COLO829 (cell line): ENCODE results near the gene COL15A1.
A peak's percentile ranks its signal among the peaks of the same experiment; 100 is the strongest.

Experiments
- DNase-seq: peaks from one replicate; pipeline ENCODE4 v3.0.0; 2012; ENCODE audit warnings: low spot score

The COL15A1 gene

DNA sequence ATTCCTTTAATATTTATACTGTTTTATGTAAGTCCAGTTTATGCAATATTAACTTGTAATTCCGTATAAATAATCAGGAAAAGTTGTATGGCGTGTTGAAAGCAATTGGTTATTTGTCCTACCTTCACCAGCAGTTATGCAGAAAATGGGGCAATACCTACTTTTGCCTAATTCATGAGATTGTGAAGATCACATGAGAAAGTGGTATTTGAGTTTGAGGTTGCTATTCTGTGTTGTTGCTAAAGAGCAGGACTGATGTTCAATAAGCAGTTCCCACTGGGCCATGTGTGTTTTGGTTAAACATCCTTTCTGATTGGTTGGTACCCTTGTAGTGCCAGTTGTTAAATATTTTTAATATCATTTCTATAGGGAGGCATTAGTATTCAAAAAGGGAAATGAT is 164.4 kb downstream of the COL15A1 start:
- no peak for DNase-seq

DNA sequence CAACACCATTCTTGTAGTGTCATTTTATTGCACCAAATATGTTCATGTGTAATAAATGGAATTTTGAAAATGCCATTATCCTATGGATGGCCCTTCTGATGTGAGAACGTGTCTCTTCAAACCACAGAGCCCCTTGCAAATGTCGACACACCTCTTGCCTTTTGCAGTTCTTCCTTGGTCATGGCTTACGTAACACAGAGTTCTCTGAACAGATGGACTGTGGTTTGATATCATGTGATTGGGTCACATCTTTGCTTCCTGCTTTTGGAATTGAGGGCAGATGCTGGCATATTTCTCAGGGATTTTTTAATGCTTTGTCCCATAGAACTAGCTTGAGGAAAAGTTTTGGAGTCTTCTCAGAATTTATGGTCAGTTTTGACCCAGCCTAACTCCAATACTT is 165.8 kb downstream of the COL15A1 start:
- no peak for DNase-seq

DNA sequence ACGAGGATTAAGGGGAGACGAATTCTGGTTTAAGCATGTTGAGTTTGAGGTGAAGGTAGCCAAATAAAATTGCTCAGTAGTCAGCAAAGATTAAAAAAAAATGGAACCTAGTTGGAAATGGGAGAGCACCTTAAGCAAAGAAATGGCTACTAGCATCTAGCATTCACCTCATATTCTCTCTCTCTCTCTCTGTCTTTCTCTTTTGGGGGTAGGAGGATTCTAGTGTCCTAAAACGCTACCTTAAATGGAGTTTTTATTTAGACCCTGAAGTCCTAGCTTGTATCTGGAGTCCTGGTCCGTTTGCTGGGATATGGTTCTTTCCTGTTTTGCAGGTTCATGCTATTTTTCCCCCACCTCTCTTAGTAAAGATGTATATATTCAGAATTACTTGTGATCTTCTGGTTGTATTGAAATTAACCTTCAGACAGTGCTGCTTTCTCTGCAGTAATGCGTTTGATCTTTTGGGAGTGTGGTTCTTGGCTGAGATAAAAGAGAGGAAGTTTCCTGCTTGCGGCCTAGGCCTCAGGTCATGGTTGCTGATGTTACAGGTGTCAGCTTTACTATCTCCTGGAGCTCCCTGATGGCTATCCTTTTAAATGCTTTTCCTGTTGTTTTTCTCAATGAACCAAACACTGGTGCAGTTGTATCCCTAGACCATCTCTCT is 169.2 kb downstream of the COL15A1 start:
- no peak for DNase-seq

DNA sequence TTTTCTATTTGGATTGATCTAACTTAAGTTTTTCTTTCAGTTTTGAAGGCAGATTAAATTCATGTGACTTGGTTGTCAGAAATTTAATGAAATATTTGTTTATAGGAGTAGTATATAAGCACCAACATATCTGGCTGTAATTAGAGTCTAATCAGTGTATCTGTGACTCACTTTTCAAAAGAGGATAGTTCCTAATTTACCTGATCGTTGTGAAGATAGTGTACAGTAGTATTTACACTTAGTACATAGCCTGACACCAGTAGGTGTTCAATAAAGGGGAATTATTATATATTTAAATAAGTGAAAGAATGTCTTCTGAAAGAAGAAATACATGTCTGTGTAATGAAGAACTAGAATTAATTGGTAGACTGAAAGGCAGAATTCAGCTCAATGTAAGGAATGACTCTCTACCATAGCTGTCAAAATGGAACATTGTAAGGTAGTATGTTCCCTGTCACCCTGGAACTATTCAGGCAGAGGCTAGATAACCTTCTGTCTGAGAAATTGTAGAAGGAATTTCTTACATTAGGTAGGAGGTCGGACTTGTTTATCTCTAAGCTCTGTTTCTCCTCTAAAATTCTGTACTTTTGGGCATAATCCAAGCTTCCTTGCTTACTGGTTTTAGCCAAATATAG is 169.8 kb downstream of the COL15A1 start:
- DNase-seq = no peak

DNA sequence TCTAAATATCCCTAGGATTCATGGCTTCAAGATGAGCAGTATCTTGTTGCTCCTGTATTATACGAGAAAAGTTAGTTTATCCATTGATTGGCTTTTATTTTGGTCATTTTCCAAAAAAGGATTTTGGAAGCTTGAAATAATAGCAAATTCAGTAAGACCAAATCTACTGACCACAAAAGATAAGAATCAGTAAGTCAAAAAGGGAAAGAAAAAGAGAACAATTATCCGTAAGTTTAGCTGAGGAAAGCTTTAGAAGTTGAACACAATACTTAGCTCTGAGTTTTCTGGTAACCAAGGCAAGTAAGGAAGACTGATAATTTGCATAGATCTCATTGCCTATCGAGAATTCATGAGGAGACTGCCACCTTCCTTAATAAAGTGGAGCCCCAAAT is 170.3 kb downstream of the COL15A1 start:
- DNase-seq = no peak

DNA sequence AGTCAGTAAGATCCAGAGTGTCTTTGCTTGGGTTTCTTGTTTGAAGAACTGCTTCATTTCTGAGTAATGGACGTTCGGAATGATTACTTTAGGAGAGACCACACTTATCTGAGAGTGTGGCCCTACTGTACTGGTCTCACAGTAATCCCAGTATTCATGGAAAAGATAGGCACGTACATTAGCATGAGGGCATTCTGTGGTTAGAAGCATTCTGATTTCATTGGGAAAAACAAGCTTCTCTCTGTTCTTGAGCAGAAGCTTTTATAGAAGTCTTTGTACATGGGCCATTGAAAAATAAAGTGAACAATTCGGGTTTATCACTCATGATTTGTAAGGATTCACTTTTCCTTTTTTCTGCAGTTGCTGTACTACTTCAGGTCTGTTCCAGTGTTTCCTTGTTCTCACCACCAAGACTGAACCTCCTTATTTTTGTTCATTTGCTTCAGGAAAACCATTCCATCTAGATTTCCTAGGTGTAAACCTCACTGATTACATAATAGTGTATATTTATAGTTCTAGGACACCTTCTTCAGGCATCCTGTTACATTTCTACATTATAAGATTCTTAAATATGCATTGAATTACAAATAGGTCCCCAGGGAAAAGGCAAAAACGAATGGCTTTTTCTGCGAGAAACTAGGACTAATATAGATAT is 171.3 kb downstream of the COL15A1 start:
- DNase-seq = peak; percentile 73

DNA sequence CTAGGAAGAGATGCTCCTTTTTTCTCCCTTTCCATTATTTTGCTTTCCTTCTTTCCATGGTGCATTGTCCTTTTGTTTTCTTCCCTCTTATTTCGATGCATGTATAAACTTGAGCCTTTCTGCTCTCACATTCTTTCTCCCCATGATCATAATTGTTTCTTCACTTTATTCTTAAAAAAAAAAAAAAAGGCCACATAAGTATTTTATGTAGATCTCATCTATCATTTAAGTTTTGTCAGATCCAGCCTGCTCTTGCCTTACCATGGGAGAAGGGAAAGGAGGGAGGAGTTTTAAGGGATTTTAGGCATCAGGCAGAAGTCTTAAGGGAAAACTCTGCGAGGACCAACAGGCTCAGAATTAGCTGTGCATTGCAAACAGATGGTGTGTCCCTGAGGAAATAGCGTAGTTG is 172.3 kb downstream of the COL15A1 start:
- no peak for DNase-seq

DNA sequence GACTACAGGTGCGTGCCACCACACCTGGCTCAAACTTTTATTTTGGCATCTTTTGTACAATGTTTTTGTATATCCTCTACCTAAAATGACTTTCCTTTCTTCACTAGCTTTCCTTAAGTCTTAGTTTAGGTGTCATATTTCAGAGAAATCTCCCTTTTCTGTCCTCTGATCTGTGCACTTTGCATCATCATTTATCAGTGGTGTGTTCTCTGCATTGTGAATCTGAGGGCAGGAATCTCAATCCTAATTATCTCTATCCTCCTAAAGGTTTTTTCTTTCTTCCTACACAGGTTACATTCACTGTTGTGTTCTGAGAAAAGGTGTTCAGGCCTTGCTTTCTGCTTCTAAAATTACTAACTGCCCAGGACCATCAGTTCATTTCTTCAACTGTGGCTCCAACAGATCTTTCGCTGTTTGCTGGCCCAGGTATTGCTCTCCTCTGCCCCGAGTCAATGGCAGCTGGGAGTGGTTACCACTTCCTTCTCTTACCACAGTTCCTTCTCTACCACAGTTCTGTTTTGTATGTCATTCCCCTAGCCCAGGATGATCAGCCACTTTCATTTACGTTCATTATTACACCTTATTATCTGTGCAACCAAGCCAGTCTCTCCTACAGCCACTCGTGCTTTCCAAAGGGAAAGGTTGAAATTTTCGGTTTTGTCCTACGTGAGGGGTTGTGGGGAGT is 175.2 kb downstream of the COL15A1 start:
- DNase-seq = no peak

DNA sequence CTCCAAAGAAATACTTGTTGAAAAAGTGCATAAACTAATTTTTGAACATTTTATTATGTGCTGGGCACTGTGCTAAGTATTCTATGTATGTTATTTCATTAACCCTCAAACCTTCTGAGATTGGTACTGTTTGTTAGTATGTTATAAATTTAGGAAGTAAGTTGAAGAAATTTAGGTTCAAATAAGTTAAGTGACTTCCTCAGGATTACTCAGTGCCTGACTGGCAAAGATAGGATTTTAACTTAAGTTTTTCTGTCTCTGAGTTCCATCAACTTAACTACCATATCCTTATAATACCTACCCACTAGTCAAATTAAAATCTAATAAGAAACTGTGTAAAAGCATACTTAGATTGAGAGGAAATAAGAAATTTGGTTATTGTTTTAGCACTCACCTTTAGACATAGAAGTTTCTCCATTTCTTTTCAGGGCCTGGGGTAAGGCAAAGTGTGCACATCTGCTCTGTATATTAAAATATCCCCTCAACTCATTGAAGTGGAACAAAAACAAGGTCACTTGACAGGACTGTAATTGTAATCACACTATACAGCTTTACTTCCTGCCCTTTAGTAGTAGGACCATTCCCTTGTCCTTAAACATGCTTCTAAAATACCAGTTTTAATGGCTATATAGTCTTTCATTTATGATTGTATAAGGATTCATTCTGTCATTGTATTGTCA is 176.4 kb downstream of the COL15A1 start:
- no peak for DNase-seq
